CD4-positive, alpha-beta T cell treated with Interleukin-4 for 4 hours (primary cell): ENCODE results near the gene TBC1D8.

Source experiments
- DNase-seq: peaks from one replicate; pipeline ENCODE4 v3.0.0-alpha.2; 2020

Gene TBC1D8

DNA sequence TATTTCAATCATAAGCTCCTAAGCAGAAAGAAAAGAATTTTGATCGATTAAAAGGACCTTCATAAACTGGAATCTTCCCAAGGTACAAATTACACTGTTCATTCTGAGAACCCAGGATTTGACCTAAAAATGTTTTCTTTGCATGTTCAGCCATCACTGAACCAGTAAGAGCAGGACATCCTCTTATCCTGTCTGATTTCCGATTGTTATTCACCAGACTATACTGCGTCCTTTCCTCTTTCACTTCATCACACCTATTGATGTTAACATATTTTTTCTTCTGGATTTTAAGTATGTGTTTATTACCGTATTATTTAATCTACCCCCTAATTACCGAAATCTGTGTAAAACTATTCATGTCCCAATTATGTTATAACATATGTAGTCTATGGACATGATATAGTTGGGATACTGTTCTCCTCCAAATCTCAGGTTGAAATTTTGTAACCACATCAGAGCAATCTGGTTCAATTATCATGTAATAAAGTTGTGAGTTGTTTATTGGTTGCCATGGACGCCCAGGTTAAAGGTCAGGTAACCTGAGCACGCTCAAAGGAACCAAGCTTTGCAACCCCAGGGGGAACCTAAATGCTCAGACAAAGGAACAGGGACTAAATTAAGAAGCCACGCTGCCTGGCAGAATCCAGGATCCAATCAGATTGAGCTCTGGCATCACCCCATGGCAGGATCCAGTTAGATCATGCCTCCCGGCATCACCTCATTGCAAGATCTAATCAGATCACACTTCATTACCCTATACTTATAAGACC lies 11.6 kb upstream of the TBC1D8 start:
- DNase-seq, result no peak

DNA sequence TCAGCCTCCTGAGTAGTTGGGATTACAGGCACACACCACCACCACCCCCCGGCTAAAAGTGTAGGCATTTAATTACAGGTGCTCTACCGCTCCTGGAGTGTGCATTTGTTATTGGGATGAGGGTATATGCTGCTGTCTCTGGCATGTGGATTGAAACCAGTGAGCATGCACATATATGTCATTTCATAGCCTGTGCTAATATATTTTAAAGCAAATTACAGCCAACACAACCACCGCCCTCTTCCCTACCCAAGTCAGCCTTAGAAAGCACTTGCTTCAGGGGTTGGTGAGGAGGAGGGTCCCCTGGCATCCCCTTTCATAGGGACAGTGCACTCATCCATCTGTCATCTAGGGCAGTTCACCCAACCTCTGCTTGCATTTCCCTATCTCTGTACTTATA lies 10.5 kb upstream of the TBC1D8 start:
- no peak for DNase-seq

DNA sequence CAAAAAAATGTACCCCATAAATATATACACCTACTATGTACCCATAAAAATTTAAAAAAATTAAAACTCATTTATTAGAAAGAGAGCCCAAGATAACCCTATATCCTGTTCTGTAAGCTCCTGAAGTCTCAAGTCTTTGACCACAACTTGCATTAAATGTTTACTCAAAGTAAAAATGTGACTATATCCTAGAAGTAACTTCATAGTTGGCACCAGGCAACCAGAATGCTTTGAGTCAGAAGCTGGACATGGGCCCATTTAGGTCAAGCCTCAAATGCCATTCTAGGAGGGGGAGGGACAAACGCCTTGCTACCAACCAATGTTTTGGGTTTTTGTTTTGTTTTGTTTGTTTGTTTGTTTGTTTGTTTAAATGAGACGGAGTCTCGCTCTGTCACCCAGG lies 9.3 kb upstream of the TBC1D8 start:
- DNase-seq, result no peak

DNA sequence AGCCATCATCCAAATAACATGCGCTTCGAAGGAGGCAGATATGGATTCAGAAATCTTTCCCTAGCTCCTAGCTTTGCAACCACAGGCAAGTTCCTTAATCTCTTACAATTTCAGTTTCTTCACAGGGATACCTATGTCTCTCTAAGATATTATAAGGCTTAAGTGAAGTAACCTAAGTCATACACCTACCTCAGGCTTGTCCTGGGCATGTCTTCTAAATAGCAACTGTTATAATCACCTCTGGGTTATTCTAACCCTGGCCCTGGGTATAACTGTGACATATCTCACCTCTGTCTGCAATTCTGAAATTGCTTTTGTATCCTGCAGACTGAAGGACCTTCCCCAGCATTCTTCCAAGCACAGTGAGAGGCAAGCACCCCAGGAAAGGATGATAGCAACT lies 8.3 kb upstream of the TBC1D8 start:
- DNase-seq, result no peak

DNA sequence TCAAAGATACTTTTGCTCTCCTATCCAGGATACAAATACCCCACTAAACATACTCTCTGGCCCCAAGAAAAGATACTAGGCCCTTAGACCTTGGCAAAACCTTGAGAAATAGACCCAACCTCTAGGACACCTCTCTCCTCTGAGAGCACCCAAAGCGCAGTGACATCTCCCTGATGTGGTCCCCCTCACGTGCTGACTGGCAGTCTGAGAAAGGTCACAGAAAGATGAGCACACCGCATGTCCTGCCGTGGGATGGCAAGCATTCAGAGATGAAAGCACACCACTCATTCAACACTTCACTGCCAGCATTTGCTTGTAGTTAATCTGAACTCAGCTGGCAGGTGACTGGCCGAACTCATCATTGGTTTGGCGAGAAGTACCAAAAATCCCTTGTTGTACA lies 6.1 kb upstream of the TBC1D8 start:
- no peak for DNase-seq

DNA sequence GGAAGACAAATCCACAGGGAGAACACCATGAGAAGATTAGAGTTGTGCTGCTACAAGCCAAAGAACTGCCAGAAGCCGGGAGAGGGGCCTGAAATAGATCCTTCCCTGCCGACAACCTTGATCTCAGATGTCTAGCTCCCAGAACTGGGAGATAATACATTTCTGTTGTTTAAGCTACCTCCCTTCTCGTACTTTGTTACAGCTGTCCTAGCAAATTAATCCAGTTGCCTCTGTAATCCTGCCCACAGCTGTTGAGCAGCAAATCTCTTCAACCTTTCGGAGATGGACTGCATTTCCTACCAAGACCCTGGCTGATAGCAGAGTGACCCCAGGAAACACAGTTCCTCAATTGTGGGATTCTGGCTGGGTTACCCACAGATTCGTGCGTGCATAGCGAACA lies 2.6 kb upstream of the TBC1D8 start:
- no peak for DNase-seq

DNA sequence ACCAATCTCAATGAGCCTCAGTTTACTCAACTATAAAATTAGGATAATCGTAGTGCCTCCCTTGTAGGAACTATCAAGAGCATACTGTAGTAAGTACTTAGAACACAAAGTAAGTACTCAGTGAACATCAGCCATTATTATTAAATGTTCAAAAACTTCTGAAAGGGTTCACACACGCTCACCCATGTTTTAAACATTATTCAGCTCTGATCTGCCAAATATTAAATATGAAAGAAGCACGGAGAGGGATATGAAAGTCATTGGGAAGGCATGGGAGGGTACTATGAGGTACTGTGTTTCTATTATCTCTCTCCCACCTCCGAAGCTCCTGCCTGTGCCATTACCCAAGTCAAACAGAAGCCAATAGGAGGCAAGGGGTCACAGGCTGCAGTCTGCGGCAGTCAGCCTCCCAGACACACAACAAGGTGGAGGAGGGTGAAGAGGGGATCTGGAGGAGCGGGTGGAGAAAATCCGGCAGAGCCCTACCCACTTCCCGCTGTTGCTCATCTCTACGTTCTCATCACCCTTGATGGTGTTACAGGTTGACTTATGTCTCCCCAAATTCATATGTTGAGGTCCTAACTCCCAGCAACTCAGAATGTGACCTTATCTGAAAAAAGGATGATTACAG lies 2.0 kb upstream of the TBC1D8 start:
- no peak for DNase-seq

DNA sequence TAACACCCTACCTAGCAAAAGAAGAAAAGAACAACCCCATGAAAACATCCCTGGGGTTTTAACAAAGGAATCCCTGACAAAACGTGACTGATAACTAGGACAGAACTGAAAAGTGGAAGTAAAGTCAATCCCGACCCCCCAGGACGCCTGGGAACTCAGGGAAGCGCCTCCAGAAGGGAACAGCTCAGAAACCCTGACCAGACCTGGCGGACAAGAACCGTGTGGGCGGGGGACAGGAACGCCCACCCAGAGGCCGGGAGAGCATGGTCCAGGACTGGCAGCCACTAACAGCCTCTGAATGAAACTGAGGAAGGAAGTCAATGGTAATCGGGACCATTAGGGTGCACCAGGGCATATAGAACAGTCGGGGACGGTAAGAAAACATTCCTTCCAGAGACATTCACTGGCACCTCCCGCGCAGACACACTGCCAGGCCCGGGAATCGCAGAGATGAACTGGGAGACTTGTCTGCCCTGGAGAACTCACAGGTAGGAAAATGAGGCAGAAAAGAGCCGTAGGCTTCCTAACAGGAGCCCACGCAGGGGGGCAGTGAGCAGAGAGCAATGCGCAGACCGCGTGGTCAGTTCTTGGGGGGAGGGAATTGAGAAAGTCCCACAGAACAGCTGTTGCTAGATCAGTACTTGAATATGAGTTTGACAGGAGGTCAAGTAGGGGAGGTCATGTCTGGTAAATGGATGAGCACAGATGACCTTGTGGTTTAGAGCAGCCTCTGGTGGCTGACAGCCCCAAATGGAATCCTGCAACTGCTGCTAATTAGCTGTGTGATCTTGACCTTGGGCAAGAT lies 1.3 kb upstream of the TBC1D8 start:
- DNase-seq, result peak; percentile 7

DNA sequence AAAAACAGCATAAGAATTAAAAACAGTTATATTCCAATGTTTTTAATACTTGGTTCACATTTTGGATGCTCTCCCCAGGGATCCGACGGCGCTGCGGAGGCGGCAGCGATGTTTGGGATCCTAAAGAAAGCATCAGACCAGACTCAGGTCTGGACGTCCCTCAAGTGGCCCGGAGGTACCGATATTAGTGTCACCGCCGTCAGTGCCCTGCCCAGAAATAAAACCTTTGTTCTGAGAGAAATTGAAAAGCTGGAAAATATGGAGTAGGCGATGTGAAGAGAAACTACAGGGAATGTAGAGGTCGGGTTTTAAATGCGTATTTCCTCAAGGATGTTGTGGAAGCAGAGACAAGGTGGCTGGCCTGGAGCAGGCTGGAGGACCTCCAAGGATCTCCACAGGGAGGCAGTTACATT lies 683 bp upstream of the TBC1D8 start:
- DNase-seq, result no peak

DNA sequence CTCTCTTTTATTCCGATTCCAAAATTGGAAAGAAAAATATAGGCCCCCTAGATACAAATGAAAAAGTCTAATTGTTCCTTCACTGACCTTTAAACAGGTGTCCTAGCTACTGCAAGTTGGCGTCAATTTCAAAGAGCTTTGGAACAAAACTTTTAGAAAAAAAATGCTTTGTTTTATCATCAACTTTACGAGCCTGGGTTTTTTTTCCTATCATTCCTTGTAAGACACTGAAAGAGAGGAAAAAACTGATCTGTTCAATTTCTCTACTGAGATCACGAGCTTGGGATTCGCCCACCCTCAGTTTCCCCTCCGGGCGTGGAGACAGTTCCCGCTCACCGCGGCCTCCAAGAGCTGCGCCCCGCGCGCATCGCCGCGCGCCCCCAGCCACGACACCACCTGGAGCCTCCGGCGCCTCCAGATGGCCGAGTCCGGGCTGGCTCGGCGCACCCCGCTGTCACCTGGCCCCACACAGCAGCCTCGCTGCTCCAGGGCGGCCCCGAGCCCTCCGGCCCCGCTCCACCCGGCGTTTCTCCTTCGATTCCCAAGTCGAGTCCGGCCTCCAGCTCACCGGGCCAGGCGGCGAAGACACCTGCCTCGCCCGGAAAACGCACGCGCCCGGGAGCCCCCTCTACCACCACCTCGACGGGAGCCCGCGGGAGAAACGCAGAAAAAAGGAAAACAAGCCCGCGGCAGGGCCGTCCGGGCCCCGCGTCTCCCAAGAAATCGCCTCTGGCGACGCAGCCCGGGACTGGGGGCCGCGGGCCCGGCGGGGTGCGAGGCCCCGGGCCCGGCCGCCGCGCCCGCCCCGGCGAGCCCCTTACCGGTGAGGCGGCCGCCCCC lies 656 bp downstream of the TBC1D8 start:
- DNase-seq, result no peak

DNA sequence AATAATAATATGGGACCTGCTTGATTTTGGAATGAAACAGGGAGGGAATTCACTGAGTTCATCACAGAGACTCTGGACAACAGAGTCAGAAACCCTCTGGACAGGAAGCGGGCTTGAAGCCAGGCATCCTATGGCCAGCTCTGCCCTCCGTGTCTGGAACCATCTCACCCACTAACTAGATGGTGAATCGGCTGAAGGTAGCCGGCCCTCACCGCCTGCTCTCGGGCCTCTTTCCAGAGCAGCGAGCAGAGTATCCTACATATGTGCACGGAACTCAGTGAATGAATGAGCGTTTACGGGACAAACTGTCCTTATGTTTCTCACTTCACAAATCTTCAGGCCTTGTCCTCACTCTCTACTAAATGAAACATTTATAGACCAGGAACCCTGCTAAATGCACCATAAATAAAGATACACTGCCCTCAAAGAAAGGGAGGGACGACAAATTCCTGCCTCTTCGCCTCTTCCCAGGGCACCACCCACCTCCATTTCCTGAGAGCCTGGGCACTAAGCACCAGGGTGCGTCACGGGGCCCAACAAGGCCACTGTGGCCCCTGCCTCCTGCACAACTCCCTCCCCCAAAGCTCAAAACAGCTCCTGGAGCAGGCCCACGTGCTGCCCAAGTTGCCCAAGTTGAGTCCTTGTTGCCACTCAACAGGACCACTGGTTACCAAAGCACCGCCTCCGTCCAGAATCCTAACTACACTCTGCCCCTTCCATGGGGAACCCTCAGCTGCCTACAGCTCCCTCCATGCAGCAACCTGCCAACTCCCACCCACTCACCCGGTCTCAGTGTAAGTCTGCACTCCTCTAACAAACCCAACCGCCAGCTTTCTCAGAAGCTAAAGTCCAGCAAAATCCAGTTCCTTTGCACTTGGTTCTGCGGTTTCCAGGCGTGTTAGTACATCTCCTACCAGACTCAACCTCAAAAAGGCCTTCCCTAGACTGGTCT lies 1.7 kb downstream of the TBC1D8 start:
- no peak for DNase-seq

DNA sequence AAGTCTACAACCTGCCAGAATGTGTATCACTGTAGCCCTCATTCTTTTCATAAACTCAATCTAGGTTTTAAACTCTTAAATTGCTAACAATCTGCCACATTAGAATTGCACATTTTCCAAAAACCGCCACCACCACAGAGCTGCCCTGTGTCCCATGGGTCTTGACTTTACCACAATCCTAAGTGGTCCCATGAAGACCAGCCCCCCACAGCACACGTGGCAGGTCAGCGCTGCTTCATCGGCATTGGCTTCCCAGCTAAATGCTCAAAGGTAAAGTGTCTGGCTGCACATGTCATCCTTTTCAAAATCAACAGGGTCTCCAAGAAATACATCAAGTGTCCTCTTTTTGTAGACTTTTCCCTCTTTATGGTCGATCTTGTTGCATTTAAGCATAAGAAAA lies 2.4 kb downstream of the TBC1D8 start:
- DNase-seq, result no peak

DNA sequence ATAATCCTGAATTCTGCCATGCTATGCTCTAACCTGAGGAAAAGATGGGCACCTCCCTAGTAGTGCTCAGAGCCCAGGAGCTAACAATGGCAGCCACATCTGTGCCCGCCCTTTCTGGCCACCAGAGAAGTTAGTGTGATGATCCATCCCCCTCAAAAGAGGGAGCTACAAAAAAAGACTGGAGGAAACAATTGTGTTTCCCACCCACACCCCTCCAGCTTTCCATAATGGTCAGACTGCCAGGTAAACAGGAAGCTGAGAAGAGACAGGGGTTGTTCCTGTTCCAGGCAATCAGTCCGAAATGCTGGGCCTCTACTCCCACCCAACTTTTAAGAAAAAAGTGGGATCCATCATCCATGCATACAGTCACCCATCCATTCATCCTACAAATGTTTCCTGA lies 3.2 kb downstream of the TBC1D8 start:
- no peak for DNase-seq

DNA sequence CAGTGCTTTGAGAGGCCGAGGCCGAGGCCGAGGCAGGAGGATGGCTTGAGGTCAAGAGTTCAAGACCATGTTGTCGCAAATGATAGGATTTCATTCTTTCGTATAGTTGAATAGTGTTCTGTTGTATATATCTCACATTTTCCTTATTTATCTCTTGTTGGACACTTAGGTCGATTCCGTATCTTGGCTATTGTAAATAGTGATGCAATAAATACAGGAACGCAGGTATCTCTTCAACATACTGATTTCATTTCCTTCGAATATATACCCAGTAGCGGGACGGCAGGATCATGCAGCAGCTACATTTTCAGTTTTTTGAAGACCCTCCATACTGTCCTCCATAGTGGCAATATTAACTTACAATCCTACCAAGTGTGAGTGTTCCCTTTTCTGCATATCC lies 4.1 kb downstream of the TBC1D8 start:
- no peak for DNase-seq

DNA sequence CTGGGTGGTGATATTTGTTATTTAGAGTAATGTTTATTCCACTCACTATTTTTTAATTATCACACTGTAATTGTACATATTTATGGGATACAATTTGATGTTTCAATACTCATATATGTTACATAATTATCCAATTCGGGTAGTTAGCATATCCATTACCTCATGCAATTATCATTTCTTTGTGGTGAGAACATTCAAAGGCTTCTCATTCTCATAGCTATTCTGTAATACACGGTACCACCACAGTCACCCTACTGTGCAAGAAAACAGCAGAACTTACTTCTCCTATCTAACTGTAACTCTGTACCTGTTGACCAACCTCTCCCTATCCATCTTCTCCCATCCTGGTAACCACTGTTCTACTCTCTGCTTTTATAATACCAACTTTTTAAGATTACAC lies 4.6 kb downstream of the TBC1D8 start:
- DNase-seq, result no peak

DNA sequence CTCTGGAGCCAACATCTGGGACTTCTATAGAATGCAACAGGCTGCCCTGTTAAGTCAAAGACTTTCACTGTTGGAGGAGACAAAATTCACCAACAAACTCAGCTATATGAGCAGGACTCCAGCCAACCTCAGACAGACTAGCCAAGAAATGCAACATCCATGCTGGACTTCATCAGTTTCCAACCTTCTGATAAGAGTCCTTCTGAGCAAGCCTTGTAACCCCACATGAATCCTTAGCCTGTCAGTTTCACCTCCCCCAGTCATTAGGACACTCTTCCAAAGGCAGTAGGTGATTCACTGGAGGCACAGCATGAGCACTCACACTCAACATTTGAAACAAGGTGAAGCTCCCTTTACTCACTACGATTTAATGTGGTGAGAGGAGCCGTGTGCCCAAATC lies 5.8 kb downstream of the TBC1D8 start:
- DNase-seq, result no peak

DNA sequence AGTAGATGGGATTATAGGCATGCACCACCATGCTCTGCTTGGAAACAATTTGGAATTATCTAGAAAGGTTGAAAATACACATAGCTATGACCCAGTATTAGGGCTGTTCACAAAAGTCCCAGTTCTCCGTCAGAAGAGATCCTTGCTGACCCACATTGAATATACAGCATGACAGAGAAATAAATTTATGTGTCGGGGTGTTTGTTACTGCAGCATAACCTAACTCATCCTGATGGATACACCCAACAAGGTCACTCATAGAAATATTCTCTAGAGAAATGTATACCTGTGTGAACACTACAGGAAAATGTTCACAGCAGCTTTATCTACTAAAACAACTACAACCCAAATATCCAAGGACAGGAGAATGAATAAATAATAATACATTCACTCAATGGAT lies 9.0 kb downstream of the TBC1D8 start:
- no peak for DNase-seq

DNA sequence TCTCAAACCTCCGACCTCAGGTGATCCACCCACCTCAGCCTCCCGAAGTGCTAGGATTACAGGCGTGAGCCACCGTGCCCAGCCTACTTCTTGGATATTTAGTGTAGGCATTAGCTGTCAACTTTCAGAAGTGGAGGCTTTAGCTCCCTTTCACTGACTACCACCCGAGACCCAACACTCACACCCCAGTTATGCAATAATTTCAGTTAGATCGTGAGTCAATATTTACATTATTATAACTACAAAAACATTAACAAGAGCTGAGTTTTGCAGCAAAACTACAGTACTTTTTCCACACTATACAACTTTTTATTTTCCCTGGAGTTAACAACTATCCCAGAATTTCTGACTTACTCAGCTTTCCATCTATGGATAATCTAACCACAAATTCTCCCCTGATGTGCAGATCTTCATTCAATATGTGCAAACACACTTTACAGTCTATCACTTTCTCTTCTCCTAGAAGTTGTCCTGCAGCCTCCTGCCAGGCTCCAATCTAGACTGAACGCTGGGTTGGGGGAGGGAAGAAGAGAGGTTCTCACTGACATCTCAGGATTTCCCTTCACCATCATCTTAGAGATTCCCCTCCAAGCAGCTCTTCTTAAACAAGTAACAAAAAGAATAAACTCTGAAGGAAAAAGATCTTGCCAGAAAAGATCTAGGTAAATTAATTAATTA lies 10.1 kb downstream of the TBC1D8 start:
- no peak for DNase-seq

DNA sequence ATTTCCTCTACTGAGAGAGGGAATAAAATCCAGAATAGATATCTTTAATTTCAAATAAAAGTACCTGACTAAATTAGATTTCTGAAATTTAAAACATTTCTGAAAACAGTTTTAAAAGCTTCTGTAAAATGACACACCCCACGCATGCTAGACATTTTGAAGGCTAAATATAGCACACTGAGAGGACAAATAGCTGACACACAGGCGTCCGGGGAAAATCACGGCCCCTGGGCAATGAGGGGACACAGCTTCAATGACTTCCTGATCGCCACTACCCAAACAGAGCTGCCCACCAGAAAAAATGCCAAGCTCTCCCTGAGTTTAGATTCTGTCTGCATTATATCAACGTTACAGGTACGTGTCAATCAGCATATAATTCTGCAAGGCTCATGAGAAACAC lies 10.9 kb downstream of the TBC1D8 start:
- DNase-seq, result no peak

DNA sequence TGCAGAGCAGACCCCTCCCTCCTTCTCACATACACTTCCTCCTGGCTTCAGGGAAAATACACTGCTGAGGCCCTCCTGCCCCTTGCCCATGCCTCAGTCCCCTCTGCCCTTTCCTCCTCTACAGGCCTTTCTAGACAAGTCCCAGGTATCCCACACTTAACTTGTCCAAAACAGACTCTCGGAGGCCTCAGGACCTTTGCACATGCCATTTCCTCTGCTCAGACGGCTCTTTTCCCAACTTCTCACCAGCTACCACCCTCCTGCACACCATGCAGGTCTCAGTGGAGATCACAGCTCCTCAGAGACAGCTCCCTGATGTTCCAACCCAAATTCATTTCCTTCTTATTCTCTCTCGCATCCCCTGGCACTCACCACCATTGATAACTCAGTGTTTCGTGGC lies 11.7 kb downstream of the TBC1D8 start:
- DNase-seq, result no peak
